GM12872 (cell line): Measurements from ENCODE around the gene ALK.

Experiments
- TF ChIP-seq, protein P1 (sequence below): IDR thresholded peaks from 3 replicates; pipeline ENCODE4 v1.5.1; 2011; ENCODE audit warnings: low read depth, mild to moderate bottlenecking, low read length, moderate library complexity; ENCODE audit not compliant: insufficient read depth

The ALK gene

DNA sequence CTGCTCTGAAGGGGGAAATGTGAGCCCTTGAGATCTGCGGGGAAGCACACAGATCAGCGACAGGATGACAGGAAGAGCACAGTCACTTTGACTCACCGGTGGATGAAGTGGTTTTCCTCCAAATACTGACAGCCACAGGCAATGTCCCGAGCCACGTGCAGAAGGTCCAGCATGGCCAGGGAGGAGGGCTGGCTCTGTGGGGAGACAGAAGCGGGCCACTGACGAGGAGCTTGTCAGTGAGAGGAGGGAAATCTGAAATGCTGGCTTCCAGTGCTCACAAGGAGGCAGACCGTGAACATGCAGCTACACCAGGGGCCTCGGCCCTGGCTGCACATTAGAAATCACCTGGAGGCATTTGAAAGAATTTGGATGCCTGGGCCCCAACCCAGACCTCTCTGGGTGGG lies 707.5 kb downstream of the ALK start:
- TF ChIP-seq, protein P1, sequence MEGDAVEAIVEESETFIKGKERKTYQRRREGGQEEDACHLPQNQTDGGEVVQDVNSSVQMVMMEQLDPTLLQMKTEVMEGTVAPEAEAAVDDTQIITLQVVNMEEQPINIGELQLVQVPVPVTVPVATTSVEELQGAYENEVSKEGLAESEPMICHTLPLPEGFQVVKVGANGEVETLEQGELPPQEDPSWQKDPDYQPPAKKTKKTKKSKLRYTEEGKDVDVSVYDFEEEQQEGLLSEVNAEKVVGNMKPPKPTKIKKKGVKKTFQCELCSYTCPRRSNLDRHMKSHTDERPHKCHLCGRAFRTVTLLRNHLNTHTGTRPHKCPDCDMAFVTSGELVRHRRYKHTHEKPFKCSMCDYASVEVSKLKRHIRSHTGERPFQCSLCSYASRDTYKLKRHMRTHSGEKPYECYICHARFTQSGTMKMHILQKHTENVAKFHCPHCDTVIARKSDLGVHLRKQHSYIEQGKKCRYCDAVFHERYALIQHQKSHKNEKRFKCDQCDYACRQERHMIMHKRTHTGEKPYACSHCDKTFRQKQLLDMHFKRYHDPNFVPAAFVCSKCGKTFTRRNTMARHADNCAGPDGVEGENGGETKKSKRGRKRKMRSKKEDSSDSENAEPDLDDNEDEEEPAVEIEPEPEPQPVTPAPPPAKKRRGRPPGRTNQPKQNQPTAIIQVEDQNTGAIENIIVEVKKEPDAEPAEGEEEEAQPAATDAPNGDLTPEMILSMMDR = no peak

- TF ChIP-seq, protein P1 = no peak
These were observed 709.4 kb downstream of the ALK start for GRCh38 chr2:29212009-29212408.

DNA sequence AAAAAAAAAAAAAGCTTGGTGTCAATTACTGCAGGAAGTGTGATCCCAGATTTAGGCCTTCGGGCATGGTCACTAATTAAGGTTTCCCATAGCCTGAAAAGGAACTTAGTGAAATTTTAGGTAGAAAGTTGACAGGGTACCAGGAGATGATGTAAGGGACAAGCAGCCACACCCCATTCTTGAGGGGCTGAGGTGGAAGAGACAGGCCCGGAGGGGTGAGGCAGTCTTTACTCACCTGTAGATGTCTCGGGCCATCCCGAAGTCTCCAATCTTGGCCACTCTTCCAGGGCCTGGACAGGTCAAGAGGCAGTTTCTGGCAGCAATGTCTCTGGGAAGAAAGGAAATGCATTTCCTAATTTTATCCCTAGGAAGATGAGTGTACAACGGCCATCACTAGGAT lies 711.8 kb downstream of the ALK start:
- TF ChIP-seq, protein P1 = no peak

DNA sequence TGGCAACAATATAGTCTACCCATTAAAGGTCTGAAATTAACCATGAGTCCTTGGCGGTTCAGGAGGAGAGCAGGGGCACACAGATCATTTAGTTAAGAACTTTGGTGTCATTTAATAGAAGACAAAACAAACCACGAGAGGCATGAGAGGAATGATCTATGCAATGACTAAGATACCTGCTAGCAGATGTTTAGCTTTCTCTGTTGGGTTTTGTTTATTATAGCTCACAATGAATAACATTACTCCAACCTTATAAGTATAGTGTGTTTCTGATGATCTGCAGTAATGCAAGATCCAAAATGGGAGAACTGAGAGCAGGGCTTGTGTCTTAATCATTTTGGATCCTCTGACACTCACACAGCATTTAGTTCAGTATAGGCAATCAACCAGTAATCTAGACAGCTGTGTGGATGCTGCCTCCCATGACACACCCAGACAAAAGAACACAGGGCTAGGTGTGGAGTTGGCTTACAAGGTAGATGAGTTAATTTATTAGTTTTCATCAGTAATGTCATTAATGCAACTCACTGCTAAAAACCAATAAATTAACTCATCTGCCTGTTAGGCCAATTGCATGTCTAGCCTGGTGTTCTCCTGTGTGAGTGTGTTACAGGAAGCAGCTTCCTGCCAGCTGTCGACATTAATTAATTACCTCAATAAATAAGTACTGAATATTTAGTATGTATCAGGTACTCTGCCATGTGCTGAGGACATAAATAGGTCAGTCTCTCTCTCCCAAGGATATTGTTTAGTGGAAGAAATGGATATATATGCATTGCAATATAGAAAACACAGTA lies 713.8 kb downstream of the ALK start:
- TF ChIP-seq, protein P1 = no peak

- TF ChIP-seq, protein P1 = 0 out of 3 replicates have a peak, but pooled peaks have one; percentile 8
These were observed 714.4 kb downstream of the ALK start for GRCh38 chr2:29206941-29207340.

GRCh38 chr2:29202819-29203495 lies 718.4 kb downstream of the ALK start:
- TF ChIP-seq, protein P1 = no peak

- TF ChIP-seq, protein P1 = no peak
These were observed 719.4 kb downstream of the ALK start for GRCh38 chr2:29201979-29202378.
